ENCODE data around the gene OTOG.

- no peak for TF ChIP-seq FOXK2 (IDR thresholded peaks at IDR 0.05)
- TF ChIP-seq BHLHE40 (IDR thresholded peaks at IDR 0.05; ENCODE audit: borderline replicate concordance): no peak
- TF ChIP-seq CTBP1 (IDR thresholded peaks at IDR 0.05; ENCODE audit: borderline replicate concordance): no peak
- no peak for TF ChIP-seq NFRKB (IDR thresholded peaks at IDR 0.05)
- TF ChIP-seq SP1 (IDR thresholded peaks at IDR 0.05): no peak
- TF ChIP-seq FOXM1 (IDR thresholded peaks at IDR 0.05; ENCODE audit: borderline replicate concordance): no peak
- TF ChIP-seq PKNOX1 (IDR thresholded peaks at IDR 0.05): no peak
Observed at GRCh38 chr11:17508791-17509190, 38.3 kb upstream of the OTOG start.

All from HEK293T (cell line).